Stimulated activated CD4-positive, alpha-beta T cell treated with anti-CD3 and anti-CD28 coated beads, Interleukin-1b, Interleukin-23, amount 100 ng/mL, for 4 hours (primary cell): ENCODE results near the gene ZNF784.

Experiments used
- DNase-seq, 2 donors: peaks; one replicate each; pipeline ENCODE4 v3.0.0-alpha.2; 2020; ENCODE audit warnings: low read depth in 2 of 2

The ZNF784 gene, protein sequence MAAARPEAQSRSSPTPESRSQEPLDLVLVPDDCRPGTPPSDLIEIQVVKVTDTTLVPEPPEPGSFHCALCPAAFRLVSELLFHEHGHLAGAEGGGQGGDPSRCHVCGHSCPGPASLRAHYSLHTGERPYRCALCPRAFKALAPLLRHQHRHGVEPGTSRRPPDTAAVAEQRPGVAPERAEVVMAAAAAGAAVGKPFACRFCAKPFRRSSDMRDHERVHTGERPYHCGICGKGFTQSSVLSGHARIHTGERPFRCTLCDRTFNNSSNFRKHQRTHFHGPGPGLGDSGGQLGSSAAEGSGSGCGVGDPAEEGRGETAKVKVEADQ

DNA sequence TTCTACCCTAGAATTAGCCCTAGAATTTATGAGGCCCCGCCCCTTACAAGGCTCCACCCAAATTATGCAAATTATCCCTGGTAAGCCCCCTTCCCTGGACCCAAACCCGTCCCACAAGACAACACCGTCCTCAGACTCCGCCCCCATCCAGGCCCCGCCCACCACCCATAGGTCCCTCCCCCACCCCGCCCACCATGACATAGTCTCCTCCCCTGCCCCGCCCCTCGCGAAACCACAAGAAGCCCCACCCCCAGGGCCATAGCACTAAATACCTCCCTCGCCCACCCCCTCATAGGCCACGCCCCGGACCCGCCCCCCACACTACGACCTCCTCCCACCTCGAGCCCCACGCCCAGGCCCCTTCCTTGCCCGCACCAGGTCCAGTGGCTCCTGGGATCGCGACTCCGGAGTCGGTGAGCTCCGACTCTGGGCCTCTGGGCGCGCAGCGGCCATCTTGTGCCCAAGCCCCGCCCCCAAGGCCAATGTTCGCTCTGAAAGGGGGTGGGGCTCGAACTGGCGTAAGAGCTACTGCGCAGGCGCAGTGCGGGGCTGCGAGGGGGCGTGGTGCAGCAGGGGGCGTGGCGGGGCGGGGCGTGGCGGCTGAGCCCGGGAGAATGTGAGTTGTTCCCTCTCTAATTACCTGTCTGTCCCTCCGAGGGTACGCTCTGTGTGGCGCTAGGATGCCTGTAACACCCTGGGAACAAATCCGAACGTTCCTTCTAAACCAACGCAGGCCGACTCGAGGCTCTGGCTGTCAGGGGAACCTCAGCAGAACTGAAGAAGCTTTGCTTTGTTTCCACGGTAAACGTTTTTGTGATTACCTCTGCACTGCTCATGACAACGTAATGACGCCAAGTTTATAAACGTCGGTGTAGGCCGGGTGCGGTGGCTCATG, at the start of gene ZNF784:
Gene ZNF784 (minus strand): TSS at position 458 of the 895 bp plus-strand sequence. CDS start 5 bp downstream, at position 453.
- peak; percentile 95 for DNase-seq

GRCh38 chr19:55673889-55674288, 49.5 kb upstream of the ZNF784 start:
- DNase-seq = no peak

GRCh38 chr19:55673465-55673864, 49.1 kb upstream of the ZNF784 start:
- no peak for DNase-seq

DNA sequence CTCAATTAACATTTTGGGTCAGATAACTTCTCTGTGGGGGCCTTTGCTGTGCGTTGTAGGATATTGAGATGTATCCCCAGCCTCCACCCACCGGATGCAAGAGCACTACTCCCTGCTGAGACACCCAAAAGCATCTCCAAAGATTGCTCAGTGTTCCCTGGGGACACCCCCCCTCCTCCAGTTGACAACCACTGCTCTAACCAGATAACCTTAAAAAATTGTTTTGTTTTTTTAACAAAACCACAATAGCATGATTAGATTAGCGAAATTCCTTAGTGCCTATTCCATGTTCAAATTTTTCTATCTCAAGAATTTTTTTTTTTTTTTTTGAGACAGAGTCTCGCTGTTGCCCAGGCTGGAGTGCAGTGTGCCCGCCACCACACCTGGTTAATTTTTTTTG, 48.1 kb upstream of the ZNF784 start:
- no peak for DNase-seq

DNA sequence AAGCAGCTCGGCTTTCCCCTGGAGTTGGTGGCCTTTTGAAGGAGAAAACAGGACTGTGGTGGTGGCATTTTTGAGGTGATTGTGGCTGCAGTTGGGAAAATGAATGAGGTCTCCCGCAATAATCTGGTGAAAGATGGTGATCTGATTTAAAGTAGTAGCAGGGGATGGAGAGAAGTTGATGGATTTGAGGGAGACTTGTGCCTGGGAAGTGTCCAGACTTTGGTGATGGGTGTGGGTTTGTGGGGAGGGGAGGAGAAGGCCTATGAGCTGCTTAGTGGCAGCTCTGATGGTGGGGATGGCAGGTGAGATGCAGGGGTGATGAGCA, 46.6 kb upstream of the ZNF784 start:
- no peak for DNase-seq

GRCh38 chr19:55670280-55671053, 46.1 kb upstream of the ZNF784 start:
- DNase-seq = no peak

GRCh38 chr19:55669418-55670279, 45.3 kb upstream of the ZNF784 start:
- DNase-seq = no peak

DNA sequence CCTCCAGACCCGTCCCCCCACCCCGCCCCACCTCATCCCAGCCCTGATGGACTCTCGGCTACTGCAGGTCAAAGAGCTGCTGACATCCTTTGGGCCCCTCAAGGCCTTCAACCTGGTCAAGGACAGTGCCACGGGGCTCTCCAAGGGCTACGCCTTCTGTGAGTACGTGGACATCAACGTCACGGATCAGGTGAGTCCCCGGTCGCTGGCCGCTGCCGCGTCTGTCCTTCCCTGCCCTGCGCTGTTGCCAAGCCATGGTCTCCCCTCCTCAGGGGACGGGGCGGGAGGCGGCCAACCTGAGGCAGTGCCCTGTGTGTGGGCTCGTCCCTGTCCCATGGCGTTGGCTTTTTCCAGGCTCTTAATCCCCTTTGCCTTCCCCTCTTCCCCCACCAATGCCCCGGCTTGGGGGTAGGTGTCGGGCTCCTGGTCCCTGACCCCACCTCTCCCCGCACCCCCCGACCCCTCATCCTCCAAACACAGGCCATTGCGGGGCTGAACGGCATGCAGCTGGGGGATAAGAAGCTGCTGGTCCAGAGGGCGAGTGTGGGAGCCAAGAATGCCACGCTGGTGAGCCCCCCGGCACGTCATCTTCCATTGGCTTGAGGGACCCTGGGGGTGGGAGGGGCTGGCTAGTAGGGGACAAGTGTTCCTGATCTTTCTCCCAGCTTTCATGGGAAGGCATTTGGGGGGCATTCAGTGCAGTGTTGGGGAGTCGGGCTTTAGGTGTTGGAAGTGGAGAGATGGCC, 44.4 kb upstream of the ZNF784 start:
- no peak for DNase-seq

DNA sequence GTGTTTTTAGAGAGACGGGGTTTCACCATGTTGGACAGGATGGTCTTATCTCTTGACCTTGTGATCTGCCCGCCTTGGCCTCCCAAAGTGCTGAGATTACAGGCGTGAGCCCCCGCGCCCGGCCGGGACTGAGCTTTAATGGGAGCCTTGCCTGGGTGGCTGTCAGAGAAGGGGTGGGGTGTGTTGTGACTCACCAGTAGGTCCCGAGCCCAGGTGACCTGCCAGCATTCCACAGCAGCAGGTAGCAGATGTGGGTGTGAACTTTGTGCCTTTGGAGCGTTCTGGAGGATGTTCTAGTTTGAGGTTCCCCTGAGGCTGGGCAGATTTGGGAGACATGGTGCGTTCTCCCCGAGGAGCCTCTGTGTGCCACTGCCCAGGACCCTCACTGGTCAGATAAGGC, 43.6 kb upstream of the ZNF784 start:
- no peak for DNase-seq

DNA sequence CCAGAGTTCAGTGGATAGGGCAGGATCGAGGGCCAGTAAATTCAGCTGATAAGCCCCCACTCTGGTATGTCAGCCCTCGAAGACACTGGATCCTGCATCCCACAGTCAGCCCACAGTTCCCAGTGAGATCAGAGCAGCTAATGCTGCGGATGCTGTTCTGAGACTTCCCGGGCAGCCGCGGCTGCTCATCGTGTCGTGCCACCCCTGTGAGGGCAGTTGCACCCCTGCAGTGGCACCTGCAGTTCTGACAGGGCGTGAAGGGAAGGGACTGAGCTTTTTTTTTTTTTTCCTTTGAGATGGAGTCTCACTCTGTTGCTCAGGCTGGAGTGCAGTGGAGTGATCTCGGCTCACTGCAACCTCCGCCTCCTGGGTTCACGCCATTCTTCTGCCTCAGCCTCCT, 43.1 kb upstream of the ZNF784 start:
- no peak for DNase-seq

GRCh38 chr19:55667006-55667381, 42.6 kb upstream of the ZNF784 start:
- DNase-seq = no peak

DNA sequence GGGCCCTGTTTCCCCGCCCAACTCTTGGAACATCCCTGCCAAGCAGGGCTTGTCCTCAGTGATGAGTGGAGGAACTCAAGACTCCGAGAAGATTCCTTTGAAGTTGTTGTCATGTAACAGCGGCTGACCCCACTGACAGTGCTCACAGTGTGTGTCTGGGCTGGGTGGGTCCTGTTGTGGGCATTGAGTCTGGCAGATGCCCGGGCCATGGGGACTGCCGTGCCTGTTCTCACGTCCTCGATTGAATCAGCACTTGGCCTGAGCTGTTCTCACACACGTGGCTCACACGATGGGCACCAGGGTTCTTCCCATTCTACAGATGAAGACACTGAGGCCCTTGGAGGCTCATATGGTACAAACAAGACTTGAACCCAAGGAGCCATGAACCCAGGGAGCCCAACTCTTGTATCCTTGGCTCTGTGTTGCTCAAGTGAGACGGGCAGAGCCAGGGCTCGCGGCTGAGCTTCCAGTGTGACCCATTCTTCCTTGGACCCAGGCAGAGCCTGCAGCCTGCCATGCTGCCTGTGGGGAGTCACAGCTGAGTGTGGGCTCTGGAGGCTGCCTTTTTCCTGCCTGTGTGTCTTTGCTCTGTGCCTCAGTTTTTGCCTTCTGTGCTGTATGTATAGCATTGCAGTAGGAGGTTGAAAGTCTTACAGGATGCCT, 42.1 kb upstream of the ZNF784 start:
- DNase-seq = no peak

- no peak for DNase-seq
These were observed 39.6 kb upstream of the ZNF784 start for GRCh38 chr19:55663846-55664536.

DNA sequence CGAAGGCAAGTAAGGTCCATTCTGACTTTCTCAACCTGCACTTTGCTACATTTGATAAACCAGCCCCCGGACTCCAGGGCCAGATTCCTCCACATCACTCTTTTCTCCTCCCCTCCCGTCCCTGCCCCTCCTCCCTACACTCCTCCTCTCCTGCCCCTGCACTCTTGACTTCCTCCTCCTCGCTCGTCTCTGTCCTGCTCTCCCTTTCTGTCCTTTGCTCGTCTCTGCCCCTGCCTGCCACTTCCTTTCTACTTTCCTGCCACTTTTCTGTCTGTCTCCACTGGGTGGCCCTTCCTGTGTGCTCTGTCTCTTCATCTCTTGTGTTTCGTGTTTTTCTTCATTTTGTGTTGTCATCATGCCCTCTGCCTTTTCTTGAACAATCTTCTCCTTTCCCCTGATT, 37.5 kb upstream of the ZNF784 start:
- DNase-seq = no peak

- DNase-seq = no peak
These were observed 36.6 kb upstream of the ZNF784 start for GRCh38 chr19:55660991-55661390.

DNA sequence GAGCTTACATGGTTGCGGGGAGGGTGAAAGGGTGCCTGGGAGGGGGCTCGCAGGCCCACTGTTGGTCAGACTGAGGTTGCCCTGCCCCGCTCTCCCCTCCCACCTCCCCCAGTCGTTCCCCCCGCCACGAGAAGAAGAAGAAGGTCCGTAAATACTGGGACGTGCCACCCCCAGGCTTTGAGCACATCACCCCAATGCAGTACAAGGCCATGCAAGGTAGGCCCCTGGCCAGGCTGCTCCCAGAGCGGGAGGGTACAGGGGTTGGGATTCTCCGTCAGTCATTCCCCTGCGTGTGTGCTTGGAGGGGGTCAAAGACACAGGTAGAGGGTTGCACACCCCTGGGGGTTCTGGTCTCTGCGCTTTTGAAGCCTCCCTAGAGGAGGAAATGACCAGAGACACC, 36.0 kb upstream of the ZNF784 start:
- DNase-seq = no peak

GRCh38 chr19:55659822-55660221, 35.5 kb upstream of the ZNF784 start:
- no peak for DNase-seq

DNA sequence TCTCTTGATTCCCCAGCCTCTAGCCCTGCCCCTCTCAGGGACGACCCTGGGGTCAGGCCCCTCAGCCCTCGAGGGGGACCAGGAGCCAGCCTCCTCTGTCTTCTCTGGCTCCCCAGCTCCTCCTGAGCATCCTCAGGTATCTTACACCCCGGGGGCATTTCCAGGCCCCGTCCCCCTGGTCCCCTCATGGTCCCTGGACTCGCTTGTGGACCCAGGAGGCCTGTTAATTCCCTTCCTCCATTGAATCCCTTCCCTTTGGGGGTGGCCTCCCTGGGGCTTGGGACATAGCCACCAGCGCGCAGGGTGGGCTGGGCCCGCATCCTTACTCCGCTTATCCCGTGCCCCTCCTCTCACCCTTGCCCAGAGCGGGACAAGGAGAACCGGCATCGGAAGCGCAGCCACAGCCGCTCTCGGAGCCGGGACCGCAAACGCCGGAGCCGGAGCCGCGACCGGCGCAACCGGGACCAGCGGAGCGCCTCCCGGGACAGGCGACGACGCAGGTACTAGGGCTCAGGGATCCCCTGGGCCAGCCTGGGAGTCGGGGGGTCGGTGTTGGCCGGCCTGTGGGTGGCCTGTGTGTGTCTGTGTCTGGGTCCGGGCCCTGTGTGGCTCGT, 34.6 kb upstream of the ZNF784 start:
- DNase-seq = no peak
